HG02610 (cell line): ENCODE data around the gene RIN3.
A peak's percentile ranks its signal among the peaks of the same experiment; 100 is the strongest.

Experiments
- ATAC-seq: cut with Tn5 transposase; IDR thresholded peaks from one replicate; pipeline ENCODE4 v1.9.1; 2021; ENCODE audit warnings: mild to moderate bottlenecking, moderate library complexity; ENCODE audit not compliant: unreplicated experiment

Gene RIN3

GRCh38 chr14:92513204-92513965, at the start of gene RIN3:
RIN3 (plus strand) TSS chr14:92513781; CDS start chr14:92513933, 152 bp downstream.
- peak; percentile 73 for ATAC-seq

- no peak for ATAC-seq
These were observed 49.4 kb upstream of the RIN3 start for GRCh38 chr14:92464156-92464555.

GRCh38 chr14:92464716-92465115, 48.9 kb upstream of the RIN3 start:
- ATAC-seq: no peak

GRCh38 chr14:92465353-92466055, 48.1 kb upstream of the RIN3 start:
- no peak for ATAC-seq

- no peak for ATAC-seq
These were observed 47.5 kb upstream of the RIN3 start for GRCh38 chr14:92466059-92466458.

GRCh38 chr14:92469515-92469914, 44.1 kb upstream of the RIN3 start:
- ATAC-seq: no peak

GRCh38 chr14:92470215-92470614, 43.4 kb upstream of the RIN3 start:
- no peak for ATAC-seq

- ATAC-seq: no peak
These were observed 42.8 kb upstream of the RIN3 start for GRCh38 chr14:92470811-92471210.

- ATAC-seq: no peak
These were observed 41.7 kb upstream of the RIN3 start for GRCh38 chr14:92471919-92472318.

- no peak for ATAC-seq
These were observed 40.7 kb upstream of the RIN3 start for GRCh38 chr14:92472860-92473259.

GRCh38 chr14:92473261-92473968, 40.2 kb upstream of the RIN3 start:
- ATAC-seq: no peak

GRCh38 chr14:92473969-92474535, 39.5 kb upstream of the RIN3 start:
- no peak for ATAC-seq

GRCh38 chr14:92475037-92475436, 38.5 kb upstream of the RIN3 start:
- ATAC-seq: no peak

- no peak for ATAC-seq
These were observed 38.0 kb upstream of the RIN3 start for GRCh38 chr14:92475451-92476187.

GRCh38 chr14:92480856-92481255, 32.7 kb upstream of the RIN3 start:
- no peak for ATAC-seq

- no peak for ATAC-seq
These were observed 32.2 kb upstream of the RIN3 start for GRCh38 chr14:92481386-92481785.

GRCh38 chr14:92481811-92482555, 31.6 kb upstream of the RIN3 start:
- no peak for ATAC-seq

GRCh38 chr14:92482621-92483319, 30.8 kb upstream of the RIN3 start:
- no peak for ATAC-seq

GRCh38 chr14:92484132-92484823, 29.3 kb upstream of the RIN3 start:
- no peak for ATAC-seq
